PC-3 (cell line): ENCODE measurements around the gene DCANP1. TPM values are rescaled to one million over a fixed set of nuclear protein-coding genes. Genes with fewer than 3 reads are reported as not detected.

Experiments
- ATAC-seq: fragments of 200-7000 bp; cut with Tn5 transposase; 2 replicates; pipeline ENCODE4 v1.9.1; 2020; ENCODE audit warnings: mild to moderate bottlenecking, moderate library complexity
- BruUV-seq: library from RNA; stranded (reverse); fragments of 400-500 nt; replicated peaks from 2 replicates; lab custom pipeline; 2021; lab: Mats Ljungman, UMichigan
- CTCF ChIA-PET: fragments of 300-600 bp; sonication (Branson Sonifier 250); formaldehyde crosslinking; loops from one replicate; lab custom pipeline; 2022; ENCODE audit warnings: antibody characterized with exemption; lab: Charles Lee
- POLR2A ChIA-PET: fragments of 300-600 bp; sonication (Branson Sonifier 250); formaldehyde crosslinking; loops from one replicate; lab custom pipeline; 2022; ENCODE audit warnings: antibody characterized with exemption; ENCODE audit not compliant: unreplicated experiment; lab: Charles Lee
- DNase-seq: peaks from one replicate; pipeline ENCODE4 v3.0.0-alpha.2; 2015
- H2AFZ ChIP-seq: fragments of 300-600 bp; sonication (generic); 2 replicates; pipeline ENCODE4 v1.6.0; 2016; ENCODE audit warnings: antibody characterized with exemption, low read length
- H3F3A ChIP-seq: fragments of 300-600 bp; sonication (generic); one replicate; pipeline ENCODE4 v1.6.0; 2017; ENCODE audit warnings: antibody characterized with exemption, low read length, control low read depth, mild to moderate bottlenecking; ENCODE audit not compliant: unreplicated experiment
- H3K27ac ChIP-seq: fragments of 300-600 bp; sonication (generic); 2 replicates; pipeline ENCODE4 v1.5.1; 2016; ENCODE audit warnings: mild to moderate bottlenecking, low read length
- H3K27me3 ChIP-seq: fragments of 300-600 bp; sonication (generic); 2 replicates; pipeline ENCODE4 v1.6.1; 2016; ENCODE audit warnings: low read length, mixed read lengths
- H3K36me3 ChIP-seq: fragments of 300-600 bp; sonication (generic); 2 replicates; pipeline ENCODE4 v1.6.1; 2016; ENCODE audit warnings: low read depth, mixed run types, low read length, mixed read lengths
- H3K4me1 ChIP-seq: fragments of 300-600 bp; sonication (generic); 2 replicates; pipeline ENCODE4 v1.5.1; 2016; ENCODE audit warnings: low read length; ENCODE audit not compliant: insufficient read depth
- H3K4me2 ChIP-seq: fragments of 300-600 bp; sonication (generic); 2 replicates; pipeline ENCODE4 v1.6.0; 2016; ENCODE audit warnings: low read length
- H3K4me3 ChIP-seq: fragments of 300-600 bp; sonication (generic); 2 replicates; pipeline ENCODE4 v1.5.1; 2016; ENCODE audit warnings: mild to moderate bottlenecking, low read length, mixed read lengths
- H3K79me2 ChIP-seq: fragments of 300-600 bp; sonication (generic); 2 replicates; pipeline ENCODE4 v1.6.1; 2017; ENCODE audit warnings: low read length, mixed read lengths
- H3K9ac ChIP-seq: fragments of 300-600 bp; sonication (generic); 2 replicates; pipeline ENCODE4 v1.6.0; 2016; ENCODE audit warnings: mild to moderate bottlenecking, low read length
- H3K9me2 ChIP-seq: fragments of 300-600 bp; sonication (generic); replicated peaks from 2 replicates; pipeline ENCODE4 v1.6.1; 2016; ENCODE audit warnings: mixed run types, low read length, mixed read lengths
- H3K9me3 ChIP-seq: fragments of 300-600 bp; sonication (generic); 2 replicates; pipeline ENCODE4 v1.6.1; 2016; ENCODE audit warnings: low read length, mixed read lengths
- H4K20me1 ChIP-seq: fragments of 300-600 bp; sonication (generic); 2 replicates; pipeline ENCODE4 v1.6.1; 2016; ENCODE audit warnings: low read length, mixed read lengths
- CTCF ChIP-seq: fragments of 300-600 bp; sonication (generic); conservative IDR thresholded peaks from 2 replicates; pipeline ENCODE4 v1.5.1; 2017; ENCODE audit warnings: antibody characterized with exemption, low read depth, mild to moderate bottlenecking, low read length
- EZH2 ChIP-seq: fragments of 300-600 bp; sonication (generic); IDR thresholded peaks from one replicate; pipeline ENCODE4 v1.6.1; 2017; ENCODE audit warnings: antibody characterized with exemption, mild to moderate bottlenecking, low read length; ENCODE audit not compliant: unreplicated experiment
- EZH2phosphoT487 ChIP-seq: fragments of 300-600 bp; sonication (generic); IDR thresholded peaks from 2 replicates; pipeline ENCODE4 v1.6.1; 2018; ENCODE audit warnings: mild to moderate bottlenecking, antibody characterized with exemption, low read length, borderline replicate concordance
- intact Hi-C: fragments of 100-400 bp; cut with micrococcal nuclease; formaldehyde crosslinking; loops from 2 replicates; pipeline ENCODE4 v1.9.0; 2023
- total RNA-seq: library from RNA; depleted of rRNA; stranded (reverse); fragments of >200 nt; gene quantifications from 2 replicates; pipeline ENCODE4 v1.2.3, GENCODE V29; 2014

DCANP1 gene
- total RNA-seq, 1 experiment from 2014 or later, result not detected

GRCh38 chr5:135433681-135434426 is 13.3 kb downstream of the DCANP1 start:
- CTCF ChIA-PET, result no interaction called here
- intact Hi-C loops, result no loop called here
- H3K27me3 ChIP-seq, result no peaks in the 10 kb centered on the region

GRCh38 chr5:135432113-135432512 is 15.0 kb downstream of the DCANP1 start:
- Histone ChIP-seq H3K9me2 (no peaks in the 10 kb centered on the region), H3K36me3 (no peaks in the 10 kb centered on the region), H3K79me2 (no peaks in the 10 kb centered on the region), H3K4me3 (no peak overlapping the region), H3K27me3 (no peaks in the 10 kb centered on the region), H3K9me3 (no peaks in the 10 kb centered on the region), H3K9ac (no peak overlapping the region), H3F3A (no peaks in the 10 kb centered on the region), H3K27ac (no peak overlapping the region), H3K4me2 (no peak overlapping the region), H3K4me1 (peaks cover 3% of the 10 kb centered on the region), H4K20me1 (no peaks in the 10 kb centered on the region), H2AFZ (no peak overlapping the region)
- ATAC-seq (no peak), DNase-seq (no peak)
- TF ChIP-seq EZH2 (no peak), EZH2phosphoT487 (no peak), CTCF (no peak)
- ChIA-PET POLR2A (no interaction called here), CTCF (interaction anchor here (0.5 kb wide), 1 partner anchor 421 kb away, joined by 3 read pairs; no protein-coding TSS in a partner anchor)
- intact Hi-C loops, result no loop called here
- BruUV-seq, result no TSS peak

More at GRCh38 chr5:135433681-135434426, 13.3 kb downstream of the DCANP1 start:
- Histone ChIP-seq H3K4me2 (no peak overlapping the region), H4K20me1 (no peaks in the 10 kb centered on the region), H3K79me2 (no peaks in the 10 kb centered on the region), H2AFZ (no peak overlapping the region), H3K27ac (no peak overlapping the region), H3K4me1 (peaks cover 12% of the 10 kb centered on the region), H3K36me3 (no peaks in the 10 kb centered on the region), H3K9ac (no peak overlapping the region), H3F3A (no peaks in the 10 kb centered on the region), H3K9me3 (no peaks in the 10 kb centered on the region), H3K9me2 (no peaks in the 10 kb centered on the region), H3K4me3 (no peak overlapping the region)
- DNase-seq, result no peak
- no TSS peak for BruUV-seq
- ATAC-seq, result no peak
- no peak for TF ChIP-seq CTCF
- TF ChIP-seq EZH2, result no peak
- TF ChIP-seq EZH2phosphoT487, result no peak
- POLR2A ChIA-PET, result no interaction called here

GRCh38 chr5:135430135-135430437 is 17.1 kb downstream of the DCANP1 start:
- H3K27ac ChIP-seq, result no peak overlapping the region
- ATAC-seq, result no peak
- H3K36me3 ChIP-seq, result no peaks in the 10 kb centered on the region
- no peaks in the 10 kb centered on the region for H3F3A ChIP-seq
- no peak for DNase-seq
- H3K9me3 ChIP-seq, result no peaks in the 10 kb centered on the region
- H4K20me1 ChIP-seq, result no peaks in the 10 kb centered on the region
- H3K79me2 ChIP-seq, result no peaks in the 10 kb centered on the region
- H3K9me2 ChIP-seq, result no peaks in the 10 kb centered on the region
- CTCF ChIA-PET, result no interaction called here
- POLR2A ChIA-PET, result no interaction called here
- no peaks in the 10 kb centered on the region for H3K27me3 ChIP-seq
- no TSS peak for BruUV-seq
- H3K9ac ChIP-seq, result no peak overlapping the region
- no peaks in the 10 kb centered on the region for H3K4me1 ChIP-seq
- H3K4me3 ChIP-seq, result no peak overlapping the region
- intact Hi-C loops, result no loop called here
- TF ChIP-seq EZH2phosphoT487, result no peak
- TF ChIP-seq CTCF, result no peak
- TF ChIP-seq EZH2, result no peak
- no peak overlapping the region for H2AFZ ChIP-seq
- H3K4me2 ChIP-seq, result no peak overlapping the region
